Transverse colon (tissue), 4 donors: Measurements from ENCODE around the gene VSIG8. TPM values are rescaled to one million over a fixed set of nuclear protein-coding genes. Genes with fewer than 3 reads are reported as not detected.

ENCODE experiments used
- DNase-seq: peaks from one replicate; pipeline ENCODE4 v3.0.0-alpha.2; 2019
- H3K27ac ChIP-seq, 4 donors: fragments of 200-600 bp; sonication (generic); 2 replicates each; pipeline ENCODE4 v1.5.1; 2016 to 2018; ENCODE audit warnings: inconsistent platforms in 4 of 4
- H3K27me3 ChIP-seq: fragments of 200-600 bp; sonication (generic); 2 replicates; pipeline ENCODE4 v1.5.1; 2017; ENCODE audit warnings: inconsistent platforms
- H3K36me3 ChIP-seq, 4 donors: fragments of 200-600 bp; sonication (generic); 2 replicates each; pipeline ENCODE4 v1.5.1; 2017 to 2019; ENCODE audit warnings: inconsistent platforms in 4 of 4
- H3K4me1 ChIP-seq, 4 donors: fragments of 200-600 bp; sonication (generic); 2 replicates each; pipeline ENCODE4 v1.5.1; 2017 to 2020; ENCODE audit warnings: inconsistent platforms in 4 of 4
- H3K4me3 ChIP-seq, 4 donors: fragments of 200-600 bp; sonication (generic); 1 replicate in 1 of 4; 2 replicates in 3 of 4; pipeline versions ENCODE4 v1.5.1 to v1.6.1; 2017 to 2019; ENCODE audit warnings: inconsistent platforms in 4 of 4
- H3K9me3 ChIP-seq, 2 donors: fragments of 200-600 bp; sonication (generic); 2 replicates each; pipeline ENCODE4 v1.5.1; 2017 to 2019; ENCODE audit warnings: inconsistent platforms in 2 of 2
- CTCF ChIP-seq, 5 experiments: fragments of 200-600 bp in 3 of 5; fragments of 450-650 bp in 2 of 5; sonication (generic) in 3 of 5; IDR thresholded peaks; 1 replicate in 2 of 5; 2 replicates in 3 of 5; pipeline ENCODE4 v1.5.1; 2016 to 2017; ENCODE audit warnings: antibody characterized with exemption in 5 of 5, inconsistent platforms in 3 of 5, mild to moderate bottlenecking in 2 of 5, moderate library complexity in 1 of 5
- EP300 ChIP-seq: sonication (generic); formaldehyde crosslinking; IDR thresholded peaks from one replicate; pipeline ENCODE4 v1.6.1; 2017; ENCODE audit warnings: antibody characterized with exemption, low read depth
- POLR2A ChIP-seq: fragments of 450-650 bp; IDR thresholded peaks from one replicate; pipeline ENCODE4 v1.6.1; 2016; ENCODE audit warnings: antibody characterized with exemption, mild to moderate bottlenecking, moderate library complexity
- POLR2AphosphoS5 ChIP-seq, 3 donors: sonication (generic); formaldehyde crosslinking; IDR thresholded peaks; one replicate each; pipeline ENCODE4 v1.6.1; 2016; ENCODE audit warnings: antibody characterized with exemption in 3 of 3
- WGBS, 2 donors: methylation state at CpG; one replicate each; pipeline ENCODE4 v1.1.5; 2018; ENCODE audit warnings: low coverage in 1 of 2; 5-methylcytosine and 5-hydroxymethylcytosine counted together
- in situ Hi-C, 4 donors: fragments of 200-750 bp; cut with MboI; loops; one replicate each; pipeline versions ENCODE4 v1.15.0 to v1.15.1; 2017; ENCODE audit warnings: low sequenced_read_pairs in 3 of 4, low pct_ligation_motif_present in 1 of 4, low pct_unique_long_range_greater_than_20kb in 1 of 4
- intact Hi-C: fragments of 100-400 bp; cut with DNase I; formaldehyde crosslinking; loops from one replicate; pipeline ENCODE4 v1.15.1; 2023; ENCODE audit warnings: low total_unique reads
- total RNA-seq, 4 donors: library from RNA; depleted of rRNA; stranded (reverse); fragments of >200 nt; gene quantifications; one replicate each; pipeline ENCODE4 v1.1.0, GENCODE V29; 2016

The VSIG8 gene
- total RNA-seq, 4 donors from 2014 or later, result not detected

GRCh38 chr1:159873530-159874143, 11.2 kb upstream of the VSIG8 start:
- Histone ChIP-seq H3K4me3 (no peak overlapping the region), H3K9me3 (no peaks in the 10 kb centered on the region), H3K4me1 (peaks cover 0 to 1% (median under 1%) of the 10 kb centered on the region in 4 donors), H3K27me3 (peaks cover 8% of the 10 kb centered on the region), H3K27ac (no peak overlapping the region), H3K36me3 (no peaks in the 10 kb centered on the region)
- in situ Hi-C loops, result no loop called here
- 93 to 94% methylated on average over 2 to 4 of the region's 4 CpGs for WGBS, 2 donors
- DNase-seq, result no peak
- intact Hi-C loops, result no loop called here
- TF ChIP-seq CTCF (IDR thresholded peaks at IDR 0.05) (no peak), POLR2A (no peak), POLR2AphosphoS5 (IDR thresholded peaks at IDR 0.05) (no peak), EP300 (no peak)

GRCh38 chr1:159872891-159873290, 10.4 kb upstream of the VSIG8 start:
- Histone ChIP-seq H3K9me3 (no peaks in the 10 kb centered on the region), H3K27me3 (peaks cover 8% of the 10 kb centered on the region), H3K4me3 (no peak overlapping the region), H3K27ac (no peak overlapping the region), H3K4me1 (peaks cover 2 to 9% (median 7%) of the 10 kb centered on the region in 4 donors), H3K36me3 (no peaks in the 10 kb centered on the region)
- WGBS, 2 donors, result 86% methylated on average over 15 of the region's 15 CpGs; no CpG with 5 or more reads in 1 of the 2 donors
- no peak for DNase-seq
- in situ Hi-C loops, result no loop called here
- intact Hi-C loops, result no loop called here
- TF ChIP-seq EP300, result no peak
- no peak for TF ChIP-seq POLR2A
- TF ChIP-seq CTCF (IDR thresholded peaks at IDR 0.05), result no peak
- TF ChIP-seq POLR2AphosphoS5 (IDR thresholded peaks at IDR 0.05), result no peak

- Histone ChIP-seq H3K9me3 (no peaks in the 10 kb centered on the region), H3K4me1 (peaks cover 9 to 25% (median 17%) of the 10 kb centered on the region in 4 donors), H3K27me3 (peaks cover 8% of the 10 kb centered on the region), H3K27ac (no peak overlapping the region), H3K4me3 (no peak overlapping the region), H3K36me3 (no peaks in the 10 kb centered on the region)
- 85% methylated on average over 5 of the region's 5 CpGs; no CpG with 5 or more reads in 1 of the 2 donors for WGBS, 2 donors
- intact Hi-C loops (no loop called here), in situ Hi-C loops (no loop called here)
- DNase-seq, result no peak
- TF ChIP-seq POLR2A, result no peak
- no peak for TF ChIP-seq EP300
- TF ChIP-seq CTCF (IDR thresholded peaks at IDR 0.05), result no peak
- no peak for TF ChIP-seq POLR2AphosphoS5 (IDR thresholded peaks at IDR 0.05)
These were observed 8.2 kb upstream of the VSIG8 start for GRCh38 chr1:159870704-159871103.

GRCh38 chr1:159869607-159870006, 7.2 kb upstream of the VSIG8 start:
- TF ChIP-seq POLR2AphosphoS5 (IDR thresholded peaks at IDR 0.05) (no peak), EP300 (no peak), CTCF (IDR thresholded peaks at IDR 0.05) (no peak), POLR2A (no peak)
- Histone ChIP-seq H3K4me3 (no peak overlapping the region), H3K36me3 (no peaks in the 10 kb centered on the region), H3K9me3 (no peaks in the 10 kb centered on the region), H3K27me3 (peaks cover 8% of the 10 kb centered on the region), H3K4me1 (peaks cover 9 to 25% (median 17%) of the 10 kb centered on the region in 4 donors), H3K27ac (no peak overlapping the region)
- WGBS, 2 donors, result 70% methylated on average over 1 of the region's 1 CpG; no CpG with 5 or more reads in 1 of the 2 donors
- no peak for DNase-seq
- in situ Hi-C loops, result no loop called here
- intact Hi-C loops, result no loop called here
